OCI-LY3 (cell line): ENCODE results near the gene IGFL2.

Experiments used
- CTCF ChIP-seq: fragments of 200-600, 300-600 bp; sonication (generic); IDR thresholded peaks from 2 replicates; pipeline ENCODE4 v1.5.1; 2014; ENCODE audit warnings: antibody characterized with exemption, low read length, low read depth
- EZH2phosphoT487 ChIP-seq: fragments of 200-600 bp; shearing (Covaris generic); IDR thresholded peaks from 2 replicates; pipeline ENCODE4 v1.6.1; 2018; ENCODE audit warnings: antibody characterized with exemption, mixed run types, low read depth

- TF ChIP-seq EZH2phosphoT487 (no peak), CTCF (no peak)
Measured at GRCh38 chr19:46162731-46163130, 14.7 kb downstream of the IGFL2 start.
